K562 (cell line): ENCODE data around the gene SLC9A7. TPM values are rescaled to one million over a fixed set of nuclear protein-coding genes. Genes with fewer than 3 reads are reported as not detected.

ENCODE experiments used
- BCOR ChIP-seq: fragments of 450-650 bp; IDR thresholded peaks from 2 replicates; pipeline ENCODE4 v1.6.1; 2016
- FIP1L1 ChIP-seq: fragments of 200-400 bp; formaldehyde crosslinking; IDR thresholded peaks from 2 replicates; pipeline ENCODE4 v1.6.1; 2018; ENCODE audit warnings: mild to moderate bottlenecking, low read depth, low read length; ENCODE audit not compliant: poor library complexity, severe bottlenecking
- POLR2H ChIP-seq: IDR thresholded peaks from 2 replicates; pipeline ENCODE4 v1.6.1; 2016; ENCODE audit warnings: missing genetic modification characterization, low read depth, mild to moderate bottlenecking, control low read depth, missing compliant biosample characterization, moderate library complexity
- SAP30 ChIP-seq: fragments of 200-600 bp; sonication (generic); IDR thresholded peaks from 2 replicates; pipeline ENCODE4 v1.6.1; 2012; ENCODE audit warnings: borderline replicate concordance, low read depth, mild to moderate bottlenecking, moderate library complexity, low read length, control low read depth, inconsistent platforms; ENCODE audit not compliant: insufficient read depth, poor library complexity, severe bottlenecking
- SMAD3 ChIP-seq: fragments of 450-650 bp; formaldehyde crosslinking; conservative IDR thresholded peaks from 2 replicates; pipeline ENCODE4 v1.4.0; 2020; ENCODE audit warnings: mild to moderate bottlenecking
- SMARCA4 ChIP-seq: fragments of 450-650 bp; IDR thresholded peaks from 2 replicates; pipeline ENCODE4 v1.6.1; 2016
- ZFP36 ChIP-seq: fragments of 150-350 bp; IDR thresholded peaks from 2 replicates; pipeline ENCODE4 v1.6.1; 2018; ENCODE audit warnings: low read length, low read depth; ENCODE audit not compliant: partially characterized antibody
- ZNF586 ChIP-seq: fragments of 450-650 bp; formaldehyde crosslinking; conservative IDR thresholded peaks from 2 replicates; pipeline ENCODE4 v1.4.0; 2020; ENCODE audit warnings: mild to moderate bottlenecking, moderate library complexity
- polyA plus RNA-seq, 8 experiments: library from polyadenylated mRNA; depleted of rRNA in 4 of 8; stranded (reverse) in 5 of 8; unstranded in 3 of 8; fragments of >200 nt; fragmentation: Nextera tagmentation in 2 of 8; fragmentation: Illumina TruSeq in 1 of 8; extraction: Ambion mirVana in 2 of 8; extraction: Trizol in 1 of 8; gene quantifications; 2 replicates each; pipeline versions ENCODE4 v1.2.1 to v1.2.3, GENCODE V29; 2011 to 2014; ENCODE audit warnings: inconsistent platforms in 1 of 8, missing spikeins in 1 of 8
- total RNA-seq, 7 experiments: library from RNA; depleted of rRNA in 6 of 7; stranded (reverse); fragments of >200 nt in 6 of 7; fragmentation: Illumina TruSeq in 2 of 7; extraction: Trizol in 2 of 7; gene quantifications; 2 replicates each; pipeline versions ENCODE4 v1.2.1 to v1.2.3, GENCODE V29; 2011 to 2021; ENCODE audit warnings: low replicate concordance in 1 of 7
- TF ChIP-seq, protein P1 (sequence below): fragments of 250-450 bp; sonication (Bioruptor Pico); IDR thresholded peaks from 2 replicates; pipeline ENCODE4 v1.8.0; 2021; ENCODE audit warnings: mild to moderate bottlenecking, moderate library complexity
- TF ChIP-seq, protein P2 (sequence below): fragments of 450-650 bp; IDR thresholded peaks from 2 replicates; pipeline ENCODE4 v1.6.1; 2016; ENCODE audit warnings: mild to moderate bottlenecking

The SLC9A7 gene
- total and polyA plus RNA-seq, 9 of the 15 experiments (the other 6 are each of a cell fraction or from before 2014, with no cell fraction given): 0.04 to 0.13 (median 0.09) TPM; not detected in 5

DNA sequence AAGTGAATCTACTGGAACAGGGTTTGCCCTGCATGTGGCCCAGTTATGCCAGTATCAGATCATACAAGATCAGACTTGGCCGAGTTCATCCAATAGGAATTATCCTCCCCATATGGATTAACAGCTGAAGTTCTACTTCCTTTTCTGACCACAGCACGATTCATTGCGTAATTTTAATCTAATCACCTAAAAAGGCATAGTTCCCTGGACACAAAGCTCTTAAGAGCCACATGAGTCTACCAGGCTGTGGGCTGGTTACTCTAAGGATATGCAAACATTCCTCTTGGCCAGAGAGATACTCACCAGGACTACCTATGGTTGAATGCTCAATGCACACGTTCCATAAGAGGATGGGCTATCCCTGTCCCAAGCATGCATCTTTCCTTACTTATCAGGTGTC is 138.4 kb downstream of the SLC9A7 start (continued):
- TF ChIP-seq SMAD3 (CRISPR knock-in tag) (no peak), SAP30 (no peak), ZFP36 (no peak), ZNF586 (CRISPR knock-in tag) (no peak), FIP1L1 (no peak), SMARCA4 (no peak), BCOR (no peak), POLR2H (tag) (no peak)
- TF ChIP-seq, protein P1, sequence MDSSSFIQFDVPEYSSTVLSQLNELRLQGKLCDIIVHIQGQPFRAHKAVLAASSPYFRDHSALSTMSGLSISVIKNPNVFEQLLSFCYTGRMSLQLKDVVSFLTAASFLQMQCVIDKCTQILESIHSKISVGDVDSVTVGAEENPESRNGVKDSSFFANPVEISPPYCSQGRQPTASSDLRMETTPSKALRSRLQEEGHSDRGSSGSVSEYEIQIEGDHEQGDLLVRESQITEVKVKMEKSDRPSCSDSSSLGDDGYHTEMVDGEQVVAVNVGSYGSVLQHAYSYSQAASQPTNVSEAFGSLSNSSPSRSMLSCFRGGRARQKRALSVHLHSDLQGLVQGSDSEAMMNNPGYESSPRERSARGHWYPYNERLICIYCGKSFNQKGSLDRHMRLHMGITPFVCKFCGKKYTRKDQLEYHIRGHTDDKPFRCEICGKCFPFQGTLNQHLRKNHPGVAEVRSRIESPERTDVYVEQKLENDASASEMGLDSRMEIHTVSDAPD (CRISPR knock-in tag): no peak
- TF ChIP-seq, protein P2, sequence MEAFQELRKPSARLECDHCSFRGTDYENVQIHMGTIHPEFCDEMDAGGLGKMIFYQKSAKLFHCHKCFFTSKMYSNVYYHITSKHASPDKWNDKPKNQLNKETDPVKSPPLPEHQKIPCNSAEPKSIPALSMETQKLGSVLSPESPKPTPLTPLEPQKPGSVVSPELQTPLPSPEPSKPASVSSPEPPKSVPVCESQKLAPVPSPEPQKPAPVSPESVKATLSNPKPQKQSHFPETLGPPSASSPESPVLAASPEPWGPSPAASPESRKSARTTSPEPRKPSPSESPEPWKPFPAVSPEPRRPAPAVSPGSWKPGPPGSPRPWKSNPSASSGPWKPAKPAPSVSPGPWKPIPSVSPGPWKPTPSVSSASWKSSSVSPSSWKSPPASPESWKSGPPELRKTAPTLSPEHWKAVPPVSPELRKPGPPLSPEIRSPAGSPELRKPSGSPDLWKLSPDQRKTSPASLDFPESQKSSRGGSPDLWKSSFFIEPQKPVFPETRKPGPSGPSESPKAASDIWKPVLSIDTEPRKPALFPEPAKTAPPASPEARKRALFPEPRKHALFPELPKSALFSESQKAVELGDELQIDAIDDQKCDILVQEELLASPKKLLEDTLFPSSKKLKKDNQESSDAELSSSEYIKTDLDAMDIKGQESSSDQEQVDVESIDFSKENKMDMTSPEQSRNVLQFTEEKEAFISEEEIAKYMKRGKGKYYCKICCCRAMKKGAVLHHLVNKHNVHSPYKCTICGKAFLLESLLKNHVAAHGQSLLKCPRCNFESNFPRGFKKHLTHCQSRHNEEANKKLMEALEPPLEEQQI: no peak
